HUDEP-2 (cell line): ENCODE measurements around the gene EHBP1.
A peak's percentile ranks its signal among the peaks of the same experiment; 100 is the strongest.

ENCODE experiments used
- DNase-seq, 76 experiments: peaks; one replicate each; lab custom pipeline; 2025; ENCODE audit not compliant: unreplicated experiment in 76 of 76; lab: John Stamatoyannopoulos, UW

EHBP1 gene

GRCh38 chr2:63046552-63046951, 341.0 kb downstream of the EHBP1 start:
- DNase-seq, result no peak

- no peak for DNase-seq
Measured at GRCh38 chr2:63046961-63047320, 341.4 kb downstream of the EHBP1 start.

- peak in 3 of 76 experiments; percentile 12 to 20 (median 14) for DNase-seq
Measured at GRCh38 chr2:63047321-63048279, 342.1 kb downstream of the EHBP1 start.

- DNase-seq, result peak in 5 of 76 experiments; percentile 21 to 56 (median 24)
Measured at GRCh38 chr2:63048367-63049171, 343.1 kb downstream of the EHBP1 start.

GRCh38 chr2:63049211-63049969, 343.9 kb downstream of the EHBP1 start:
- DNase-seq, result peak in 1 of 76 experiments; percentile 10

- peak in 5 of 76 experiments; percentile 12 to 42 (median 20) for DNase-seq
Measured at GRCh38 chr2:63049970-63050333, 344.4 kb downstream of the EHBP1 start.

- DNase-seq, result peak in 58 of 76 experiments; percentile 5 to 84 (median 56)
Measured at GRCh38 chr2:63050334-63051041, 345.0 kb downstream of the EHBP1 start, which contains the start of gene OTX1. OTX1 (plus strand) TSS chr2:63050830; CDS start chr2:63052991, 2,161 bp downstream.

- DNase-seq, result peak in 2 of 76 experiments; percentile 9
Measured at GRCh38 chr2:63051042-63051794, 345.7 kb downstream of the EHBP1 start.

GRCh38 chr2:63051795-63052333, 346.4 kb downstream of the EHBP1 start:
- DNase-seq, result no peak

GRCh38 chr2:63052411-63053080, 347.0 kb downstream of the EHBP1 start:
- DNase-seq, result peak in 4 of 76 experiments; percentile 4 to 20 (median 7)

GRCh38 chr2:63053081-63053888, 347.8 kb downstream of the EHBP1 start:
- DNase-seq, result no peak

- peak in 15 of 76 experiments; percentile 7 to 58 (median 21) for DNase-seq
Measured at GRCh38 chr2:63053889-63054602, 348.5 kb downstream of the EHBP1 start.

- no peak for DNase-seq
Measured at GRCh38 chr2:63054841-63055225, 349.3 kb downstream of the EHBP1 start.

GRCh38 chr2:63055226-63056106, 350.0 kb downstream of the EHBP1 start:
- DNase-seq, result peak in 2 of 76 experiments; percentile 8 to 30

- DNase-seq, result peak in 44 of 76 experiments; percentile 5 to 78 (median 40)
Measured at GRCh38 chr2:63056107-63057050, 350.9 kb downstream of the EHBP1 start.
